GM18909 (cell line): ENCODE results near the gene CHM.
"Not testable (repeated sequence)": the region's sequence is repeated elsewhere in the genome, so short reads cannot be mapped to it uniquely, and the experiment has no call there.

Experiments
- ATAC-seq: cut with Tn5 transposase; IDR thresholded peaks from one replicate; pipeline ENCODE4 v1.9.1; 2021; ENCODE audit warnings: mild to moderate bottlenecking; ENCODE audit not compliant: unreplicated experiment, poor library complexity

The CHM gene, protein sequence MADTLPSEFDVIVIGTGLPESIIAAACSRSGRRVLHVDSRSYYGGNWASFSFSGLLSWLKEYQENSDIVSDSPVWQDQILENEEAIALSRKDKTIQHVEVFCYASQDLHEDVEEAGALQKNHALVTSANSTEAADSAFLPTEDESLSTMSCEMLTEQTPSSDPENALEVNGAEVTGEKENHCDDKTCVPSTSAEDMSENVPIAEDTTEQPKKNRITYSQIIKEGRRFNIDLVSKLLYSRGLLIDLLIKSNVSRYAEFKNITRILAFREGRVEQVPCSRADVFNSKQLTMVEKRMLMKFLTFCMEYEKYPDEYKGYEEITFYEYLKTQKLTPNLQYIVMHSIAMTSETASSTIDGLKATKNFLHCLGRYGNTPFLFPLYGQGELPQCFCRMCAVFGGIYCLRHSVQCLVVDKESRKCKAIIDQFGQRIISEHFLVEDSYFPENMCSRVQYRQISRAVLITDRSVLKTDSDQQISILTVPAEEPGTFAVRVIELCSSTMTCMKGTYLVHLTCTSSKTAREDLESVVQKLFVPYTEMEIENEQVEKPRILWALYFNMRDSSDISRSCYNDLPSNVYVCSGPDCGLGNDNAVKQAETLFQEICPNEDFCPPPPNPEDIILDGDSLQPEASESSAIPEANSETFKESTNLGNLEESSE

GRCh38 chrX:86047174-86047935 is at the start of gene CHM:
CHM (minus strand) TSS chrX:86047558; CDS start chrX:86047532, 26 bp downstream.
- ATAC-seq: peak; percentile 99

GRCh38 chrX:86078650-86079049 is 31.3 kb upstream of the CHM start:
- ATAC-seq: no peak

GRCh38 chrX:86066998-86067397 is 19.6 kb upstream of the CHM start:
- no peak for ATAC-seq

- no peak for ATAC-seq
Measured at GRCh38 chrX:86061407-86061806, 14.0 kb upstream of the CHM start.

DNA sequence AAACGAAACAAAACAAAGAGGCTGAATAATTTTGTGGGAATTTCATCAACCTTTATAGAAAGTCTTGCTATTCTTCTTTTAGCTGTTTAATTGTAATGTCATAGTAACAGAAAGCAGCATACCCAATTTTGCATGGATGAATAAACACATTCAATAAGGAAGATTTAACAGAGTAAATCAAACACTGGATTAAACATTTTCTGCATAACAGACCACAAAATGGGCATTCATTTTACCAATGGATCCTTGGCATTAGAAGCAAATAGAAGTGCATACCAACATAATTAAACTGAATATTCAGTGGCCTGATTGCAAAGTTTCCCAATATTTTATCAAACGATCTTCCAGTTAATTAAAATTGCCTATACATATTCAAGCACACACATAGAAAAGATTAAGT is 4.4 kb upstream of the CHM start:
- ATAC-seq: no peak

DNA sequence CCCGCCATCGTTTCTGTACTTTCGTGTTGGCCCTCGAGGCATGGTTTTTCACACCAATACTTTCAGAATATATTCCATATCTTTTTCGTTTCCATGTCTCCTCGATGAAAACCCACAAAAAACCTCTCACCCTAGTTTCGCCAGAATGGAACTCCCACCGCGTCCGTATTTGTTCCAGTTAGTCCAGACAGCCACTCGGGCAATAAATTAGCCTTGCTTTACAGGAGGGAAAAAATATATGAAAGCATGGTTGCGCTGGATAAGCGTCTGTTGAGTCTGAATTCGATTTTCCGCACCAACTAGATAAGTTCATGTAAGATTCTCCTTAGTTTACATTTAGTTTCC is 550 bp upstream of the CHM start:
- no peak for ATAC-seq

DNA sequence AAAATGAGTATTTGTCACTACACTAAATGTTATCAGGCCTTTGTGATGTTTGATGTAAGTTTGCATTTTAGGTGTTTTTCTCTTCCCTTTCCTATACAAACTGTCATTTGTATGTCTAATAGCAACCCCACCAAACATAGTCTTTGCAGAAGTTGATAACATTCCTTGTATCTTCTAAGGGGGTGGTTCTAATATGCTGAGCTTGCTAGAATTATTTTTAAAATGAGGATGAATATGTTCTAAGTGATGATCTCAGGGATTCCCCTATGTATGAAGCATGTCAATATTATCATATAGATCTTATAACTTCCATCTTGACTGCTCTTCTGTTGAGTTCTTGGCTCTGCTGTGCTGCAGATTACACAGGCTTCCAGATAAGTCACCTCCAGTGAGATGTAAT is 3.1 kb downstream of the CHM start:
- ATAC-seq: no peak

- no peak for ATAC-seq
Measured at GRCh38 chrX:86039625-86040568, 7.5 kb downstream of the CHM start.

DNA sequence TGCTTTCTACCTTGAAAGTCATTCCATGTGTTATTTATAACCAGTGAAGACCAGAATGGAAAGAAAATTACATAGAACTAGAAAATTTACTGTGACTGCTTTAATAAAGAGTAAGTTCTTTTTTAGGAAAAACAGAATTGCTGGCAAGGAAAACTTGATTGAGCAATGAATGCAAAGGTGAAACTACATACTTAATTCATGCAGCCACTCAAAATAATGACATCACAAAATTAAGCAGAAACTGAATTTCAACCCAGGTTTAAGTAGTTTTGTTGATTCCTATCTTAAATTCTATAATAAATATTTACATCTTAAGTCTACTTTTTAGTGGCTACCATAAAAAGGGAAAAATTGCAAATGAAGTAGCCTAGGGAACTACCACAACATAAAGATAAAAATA is 14.0 kb downstream of the CHM start:
- ATAC-seq: no peak

- no peak for ATAC-seq
Measured at GRCh38 chrX:86028681-86029080, 18.7 kb downstream of the CHM start.

- ATAC-seq: no peak
Measured at GRCh38 chrX:86023811-86024210, 23.5 kb downstream of the CHM start.

DNA sequence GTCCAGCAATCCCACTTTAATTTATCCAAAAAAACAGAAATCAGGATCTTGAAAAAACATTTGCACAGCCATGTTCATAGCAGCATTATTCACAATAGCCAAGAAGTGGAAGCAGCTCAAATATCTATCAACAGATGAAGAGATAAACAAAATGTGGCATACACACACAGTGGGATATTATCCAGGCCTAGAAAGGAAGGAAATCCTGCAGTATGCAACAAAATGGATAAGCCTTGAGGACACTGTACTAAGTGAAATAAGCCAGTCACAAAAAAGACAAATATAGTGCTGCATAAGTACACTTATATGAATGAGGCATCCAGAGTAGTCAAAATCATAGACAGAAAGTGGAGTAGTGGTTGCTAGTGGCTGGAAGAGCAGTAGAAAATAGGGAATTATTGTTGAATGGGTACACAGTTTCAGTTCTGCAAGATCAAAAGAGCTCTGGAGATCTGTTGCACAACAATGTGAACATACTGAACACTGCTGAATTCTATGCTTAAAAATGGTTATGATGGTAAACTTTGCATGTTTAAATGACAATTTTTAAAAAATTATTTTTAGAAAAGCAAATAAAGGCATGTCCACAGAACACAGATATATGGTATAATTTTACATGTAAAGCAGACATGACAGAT is 25.6 kb downstream of the CHM start:
- no peak for ATAC-seq

GRCh38 chrX:86016139-86016538 is 31.2 kb downstream of the CHM start:
- no peak for ATAC-seq

DNA sequence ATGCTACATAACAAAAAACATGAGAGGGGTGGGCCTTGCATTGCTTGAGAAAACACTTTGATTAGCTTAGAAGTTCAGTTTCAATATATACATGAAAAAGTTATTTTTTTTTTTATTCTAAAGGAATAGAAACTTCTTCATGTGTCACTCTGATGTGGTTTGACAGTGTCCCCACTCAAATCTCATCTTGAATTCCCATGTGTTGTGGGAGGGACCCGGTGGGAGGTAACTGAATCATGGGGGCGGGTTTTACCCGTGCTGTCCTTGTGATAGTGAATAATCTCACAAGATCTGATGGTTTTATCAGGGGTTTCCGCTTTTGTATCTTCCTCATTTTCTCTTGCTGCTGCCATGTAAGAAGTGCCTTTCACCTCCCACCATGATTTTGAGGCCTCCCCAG is 32.4 kb downstream of the CHM start:
- not testable (repeated sequence) for ATAC-seq

DNA sequence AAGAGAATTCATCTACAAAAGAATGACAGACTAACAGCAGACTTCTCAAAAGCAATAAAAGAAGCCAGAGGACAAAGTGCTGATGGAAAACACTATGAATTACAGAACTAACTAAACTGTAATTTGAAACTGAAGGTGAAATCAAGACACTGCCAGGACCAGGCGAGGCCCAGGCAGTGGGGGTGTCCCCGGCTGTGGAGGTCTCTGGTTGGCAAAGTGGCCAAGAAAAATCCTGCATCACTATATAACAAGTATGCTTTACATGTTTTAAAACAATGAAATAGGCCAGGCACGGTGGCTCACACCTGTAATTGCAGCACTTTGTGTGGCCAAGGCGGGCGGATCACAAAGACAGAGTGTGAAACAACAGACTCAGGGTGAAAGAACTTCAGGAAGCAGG is 32.9 kb downstream of the CHM start:
- ATAC-seq: no peak

DNA sequence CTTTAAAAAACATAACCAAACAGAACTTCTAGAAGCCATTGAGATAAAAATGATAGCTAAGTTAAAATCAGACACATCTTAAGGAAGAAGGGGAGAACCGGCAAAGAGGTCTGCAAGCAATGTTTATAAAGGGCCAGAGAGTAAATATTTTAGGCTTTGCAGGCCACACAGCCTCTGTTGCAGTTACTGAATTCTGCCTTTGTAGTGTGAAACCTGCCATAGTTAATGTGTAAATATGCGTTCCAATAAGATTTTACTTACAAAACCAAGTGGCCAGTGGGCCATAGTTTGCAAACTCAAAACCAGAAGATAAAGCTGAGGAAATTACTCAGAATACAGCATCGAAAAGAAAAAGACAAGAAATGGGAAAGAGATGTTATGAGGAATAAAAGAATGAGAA is 33.6 kb downstream of the CHM start:
- no peak for ATAC-seq

DNA sequence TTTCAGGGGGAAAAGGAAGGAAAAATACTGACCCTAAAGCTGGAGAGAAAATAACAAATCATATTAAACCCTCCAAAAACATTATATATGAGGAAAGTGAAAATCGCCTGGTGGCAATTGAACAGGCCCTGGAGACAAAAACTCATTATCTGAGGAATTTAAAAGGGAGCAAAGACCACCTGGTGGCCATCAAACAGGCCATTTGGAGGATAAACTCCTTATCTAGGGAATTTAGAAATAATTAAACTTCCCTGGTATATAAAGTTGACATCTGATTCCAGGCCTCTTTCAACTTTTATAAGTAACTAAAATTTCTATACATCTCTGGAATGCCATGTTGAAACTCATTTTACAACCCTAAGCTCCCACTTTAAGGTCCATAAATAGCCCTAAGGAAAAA is 35.2 kb downstream of the CHM start:
- ATAC-seq: no peak

- ATAC-seq: not testable (repeated sequence)
Measured at GRCh38 chrX:86009803-86010202, 37.6 kb downstream of the CHM start.

DNA sequence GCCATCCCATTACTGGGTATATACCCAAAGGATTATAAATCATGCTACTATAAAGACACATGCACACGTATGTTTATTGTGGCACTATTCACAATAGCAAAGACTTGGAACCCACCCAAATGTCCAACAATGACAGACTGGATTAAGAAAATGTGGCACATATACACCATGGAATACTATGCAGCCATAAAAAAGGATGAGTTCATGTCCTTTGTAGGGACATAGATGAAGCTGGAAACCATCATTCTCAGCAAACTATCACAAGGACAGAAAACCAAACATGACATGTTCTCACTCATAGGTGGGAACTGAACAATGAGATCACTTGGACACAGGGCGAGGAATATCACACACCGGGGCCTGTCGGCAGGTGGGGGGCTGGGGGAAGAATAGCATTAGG is 39.5 kb downstream of the CHM start:
- ATAC-seq: not testable (repeated sequence)
